Liver (tissue), 9 donors: ENCODE data around the gene SYS1. TPM values are rescaled to one million over a fixed set of nuclear protein-coding genes. Genes with fewer than 3 reads are reported as not detected.

ENCODE experiments used
- DNase-seq: peaks from one replicate; pipeline ENCODE4 v3.0.0-alpha.2; 2017; ENCODE audit warnings: low spot score
- H3K27ac ChIP-seq, 2 donors: one replicate each; pipeline ENCODE4 v1.7.0; 2013; ENCODE audit warnings: inconsistent platforms in 2 of 2, low read length in 2 of 2, control low read depth in 1 of 2, low read depth in 1 of 2, mild to moderate bottlenecking in 1 of 2
- H3K27me3 ChIP-seq, 4 donors: one replicate each; pipeline versions ENCODE4 v1.6.1 to v1.7.0; 2013; ENCODE audit warnings: low read length in 3 of 4, inconsistent platforms in 1 of 4, mild to moderate bottlenecking in 1 of 4, moderate library complexity in 1 of 4; ENCODE audit not compliant: control insufficient read depth in 4 of 4, insufficient read depth in 4 of 4
- H3K36me3 ChIP-seq, 4 donors: one replicate each; pipeline versions ENCODE4 v1.6.1 to v1.7.0; 2013; ENCODE audit warnings: low read length in 3 of 4, mild to moderate bottlenecking in 3 of 4, low read depth in 1 of 4, moderate library complexity in 1 of 4; ENCODE audit not compliant: control insufficient read depth in 4 of 4, insufficient read depth in 3 of 4
- H3K4me1 ChIP-seq, 4 donors: one replicate each; pipeline versions ENCODE4 v1.6.1 to v1.7.0; 2013; ENCODE audit warnings: low read length in 3 of 4, mild to moderate bottlenecking in 3 of 4, moderate library complexity in 1 of 4; ENCODE audit not compliant: control insufficient read depth in 4 of 4, insufficient read depth in 4 of 4
- H3K4me3 ChIP-seq, 3 donors: one replicate each; pipeline versions ENCODE4 v1.6.1 to v1.7.0; 2013; ENCODE audit warnings: low read length in 3 of 3, control low read depth in 1 of 3, low read depth in 1 of 3, mild to moderate bottlenecking in 1 of 3
- H3K9ac ChIP-seq, 2 donors: one replicate each; pipeline ENCODE4 v1.7.0; 2013; ENCODE audit warnings: low read length in 2 of 2, mild to moderate bottlenecking in 2 of 2, moderate library complexity in 2 of 2, control low read depth in 1 of 2, low read depth in 1 of 2
- H3K9me3 ChIP-seq, 4 donors: one replicate each; pipeline versions ENCODE4 v1.6.1 to v1.7.0; 2013; ENCODE audit warnings: low read length in 3 of 4; ENCODE audit not compliant: control insufficient read depth in 4 of 4
- ATF3 ChIP-seq: IDR thresholded peaks from 2 replicates; pipeline ENCODE4 v1.6.1; 2016; ENCODE audit warnings: antibody characterized with exemption
- CTCF ChIP-seq: fragments of 150-350 bp; IDR thresholded peaks from 2 replicates; pipeline ENCODE4 v1.5.1; 2017; ENCODE audit warnings: improper control_type of control experiment, low read depth, low read length; ENCODE audit not compliant: missing input control
- EGR1 ChIP-seq, 2 donors: IDR thresholded peaks; 2 replicates each; pipeline ENCODE4 v1.6.1; 2016 to 2018; ENCODE audit warnings: antibody characterized with exemption in 2 of 2, low read depth in 2 of 2
- FOXA1 ChIP-seq: IDR thresholded peaks from 2 replicates; pipeline ENCODE4 v1.6.1; 2016; ENCODE audit warnings: antibody characterized with exemption
- FOXA2 ChIP-seq: IDR thresholded peaks from 2 replicates; pipeline ENCODE4 v1.6.1; 2016; ENCODE audit warnings: antibody characterized with exemption
- GABPA ChIP-seq, 2 donors: IDR thresholded peaks in 1 of 2; conservative IDR thresholded peaks in 1 of 2; 2 replicates each; pipeline ENCODE4 v1.6.1; 2016; ENCODE audit warnings: antibody characterized with exemption in 2 of 2, mild to moderate bottlenecking in 1 of 2, moderate library complexity in 1 of 2
- HNF4A ChIP-seq, 2 donors: conservative IDR thresholded peaks; 2 replicates each; pipeline ENCODE4 v1.6.1; 2016; ENCODE audit warnings: antibody characterized with exemption in 2 of 2, mild to moderate bottlenecking in 2 of 2
- HNF4G ChIP-seq: IDR thresholded peaks from 2 replicates; pipeline ENCODE4 v1.6.1; 2016; ENCODE audit warnings: antibody characterized with exemption
- JUND ChIP-seq, 2 donors: IDR thresholded peaks; 2 replicates each; pipeline ENCODE4 v1.6.1; 2016; ENCODE audit warnings: antibody characterized with exemption in 2 of 2
- MAX ChIP-seq: IDR thresholded peaks from 2 replicates; pipeline ENCODE4 v1.6.1; 2016; ENCODE audit warnings: antibody characterized with exemption
- NR2F2 ChIP-seq: IDR thresholded peaks from 2 replicates; pipeline ENCODE4 v1.6.1; 2016; ENCODE audit warnings: antibody characterized with exemption
- RAD21 ChIP-seq, 2 donors: IDR thresholded peaks; 2 replicates each; pipeline ENCODE4 v1.6.1; 2016; ENCODE audit warnings: antibody characterized with exemption in 2 of 2, mild to moderate bottlenecking in 2 of 2
- REST ChIP-seq: IDR thresholded peaks from 2 replicates; pipeline ENCODE4 v1.6.1; 2016; ENCODE audit warnings: antibody characterized with exemption, mild to moderate bottlenecking
- RXRA ChIP-seq, 2 donors: IDR thresholded peaks; 2 replicates each; pipeline ENCODE4 v1.6.1; 2017 to 2018; ENCODE audit warnings: antibody characterized with exemption in 2 of 2, mild to moderate bottlenecking in 1 of 2
- SP1 ChIP-seq: IDR thresholded peaks from 2 replicates; pipeline ENCODE4 v1.6.1; 2018; ENCODE audit warnings: antibody characterized with exemption, mild to moderate bottlenecking
- TAF1 ChIP-seq: conservative IDR thresholded peaks from 2 replicates; pipeline ENCODE4 v1.6.1; 2016; ENCODE audit warnings: antibody characterized with exemption, mild to moderate bottlenecking
- YY1 ChIP-seq: IDR thresholded peaks from 2 replicates; pipeline ENCODE4 v1.6.1; 2016; ENCODE audit warnings: antibody characterized with exemption, mild to moderate bottlenecking
- ZBTB33 ChIP-seq: IDR thresholded peaks from 2 replicates; pipeline ENCODE4 v1.6.1; 2016; ENCODE audit warnings: antibody characterized with exemption
- WGBS: extraction: QIAGEN DNeasy Blood & Tissue Kit; methylation state at CpG from one replicate; pipeline ENCODE4 v1.1.7; 2013; 5-methylcytosine and 5-hydroxymethylcytosine counted together
- polyA plus RNA-seq, 2 donors: library from polyadenylated mRNA; stranded (reverse) in 1 of 2; unstranded in 1 of 2; fragments of 200-250 nt in 1 of 2; fragments of >200 nt in 1 of 2; fragmentation: Nextera tagmentation in 1 of 2; extraction: Ambion mirVana in 1 of 2; gene quantifications; one replicate each; pipeline versions ENCODE4 v1.2.1 to v1.2.3, GENCODE V29; 2013 to 2015
- total RNA-seq, 2 donors: library from RNA; depleted of rRNA; stranded (reverse); fragments of >200 nt; gene quantifications; one replicate each; pipeline ENCODE4 v1.2.3, GENCODE V29; 2014
- donor health status: healthy.
- donor health status: healthy.
- donor health status: healthy.
- donor health status: healthy.
- donor health status: healthy.

The SYS1 gene
- total and polyA plus RNA-seq, 4 donors: 15.0 to 37.8 (median 28.1) TPM

- Histone ChIP-seq H3K27me3 (no peaks in the 10 kb centered on the region), H3K9ac (peak overlapping the region; percentile 57 to 99), H3K4me3 (peak overlapping the region; percentile 80 to 96 (median 88)), H3K9me3 (no peaks in the 10 kb centered on the region), H3K4me1 (peaks cover 8 to 45% (median 15%) of the 10 kb centered on the region in 4 donors), H3K27ac (peak overlapping the region; percentile 81 to 97), H3K36me3 (peaks cover 0 to 7% (median 0%) of the 10 kb centered on the region in 4 donors)
- 33% methylated on average over 9 of the region's 9 CpGs for WGBS
- no peak for TF ChIP-seq HNF4G
- no peak for TF ChIP-seq FOXA2
- peak; percentile 39 to 45 for TF ChIP-seq RXRA (IDR thresholded peaks at IDR 0.05)
- peak; percentile 7 for TF ChIP-seq ATF3
- TF ChIP-seq TAF1: peak; percentile 70
- peak in 1 of 2 donors; percentile 61 for TF ChIP-seq JUND (IDR thresholded peaks at IDR 0.05)
- peak; percentile 54 for TF ChIP-seq REST
- peak; percentile 17 for TF ChIP-seq SP1
- TF ChIP-seq RAD21 (IDR thresholded peaks at IDR 0.05): peak in 1 of 2 donors; percentile 5
- no peak for TF ChIP-seq NR2F2
- no peak for TF ChIP-seq ZBTB33
- no peak for TF ChIP-seq EGR1 (IDR thresholded peaks at IDR 0.05; ENCODE audit: low read depth in 2 of 2)
- peak in 1 of 2 donors; percentile 61 for TF ChIP-seq HNF4A (conservative IDR thresholded peaks at IDR 0.05)
- no peak for TF ChIP-seq GABPA (IDR thresholded peaks at IDR 0.05 in 1 of 2, conservative IDR thresholded peaks at IDR 0.05 in 1 of 2)
- TF ChIP-seq MAX: no peak
- TF ChIP-seq YY1: peak; percentile 45
- no peak for TF ChIP-seq FOXA1
- TF ChIP-seq CTCF: no peak
- DNase-seq: no peak
These were observed 17.6 kb upstream of the SYS1 start for GRCh38 chr20:45345104-45345936.
